ENCODE measurements around the gene LGI2. TPM values are rescaled to one million over a fixed set of nuclear protein-coding genes. Genes with fewer than 3 reads are reported as not detected.
"Not testable (repeated sequence)": the region's sequence is repeated elsewhere in the genome, so short reads cannot be mapped to it uniquely, and the experiment has no call there.

LGI2 gene
- total RNA-seq, 1 experiment from 2014 or later = 0.30 TPM

DNA sequence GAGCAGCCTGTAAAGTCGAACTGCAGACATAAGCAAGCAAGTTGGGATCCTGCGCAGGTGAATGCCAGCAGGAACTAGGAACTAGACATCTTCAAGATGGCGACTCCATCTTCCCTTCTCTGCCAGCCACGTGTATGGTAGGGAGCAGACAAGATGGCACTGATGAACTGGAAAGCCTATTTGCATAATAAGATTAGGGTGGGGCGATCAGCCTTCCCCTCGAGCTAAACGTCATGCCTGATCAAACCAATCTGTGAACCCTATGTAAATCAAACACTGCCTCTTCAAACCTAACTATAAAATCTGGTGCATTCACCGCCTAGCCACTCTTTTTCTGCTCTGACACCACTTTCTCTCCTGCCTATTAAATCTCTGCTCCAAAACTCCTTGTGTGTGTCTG is 28.1 kb upstream of the LGI2 start:
- H3K27me3 ChIP-seq = no peaks in the 10 kb centered on the region
- DNase-seq = no peak

DNA sequence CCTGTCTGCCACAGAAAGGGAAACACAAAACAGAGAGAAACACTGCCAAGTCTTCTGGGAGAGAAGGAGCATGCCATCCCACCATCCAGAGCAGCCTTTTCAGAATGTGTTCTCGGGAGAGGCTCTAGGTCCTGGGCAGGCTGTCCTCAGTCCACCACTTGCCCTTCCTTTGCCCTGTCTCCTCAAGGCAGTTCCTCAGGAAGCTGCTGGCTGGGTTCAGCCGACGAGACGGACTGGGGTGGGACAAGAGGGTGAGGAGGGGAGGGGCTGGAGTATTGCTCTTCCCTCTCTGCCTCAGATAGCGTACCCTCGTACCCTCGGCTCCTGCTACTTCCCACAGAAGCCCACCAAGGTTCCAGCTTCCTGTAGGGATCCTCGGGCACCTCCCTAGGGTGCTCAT is 26.6 kb upstream of the LGI2 start:
- no peaks in the 10 kb centered on the region for H3K36me3 ChIP-seq
- H3K27me3 ChIP-seq = no peaks in the 10 kb centered on the region
- no peak overlapping the region for H3K4me3 ChIP-seq
- DNase-seq = no peak
- H3K9me3 ChIP-seq = no peaks in the 10 kb centered on the region

More for the DNA sequence above, 28.1 kb upstream of the LGI2 start:
- no peak overlapping the region for H3K4me3 ChIP-seq
- no peaks in the 10 kb centered on the region for H3K9me3 ChIP-seq
- no peaks in the 10 kb centered on the region for H3K36me3 ChIP-seq

DNA sequence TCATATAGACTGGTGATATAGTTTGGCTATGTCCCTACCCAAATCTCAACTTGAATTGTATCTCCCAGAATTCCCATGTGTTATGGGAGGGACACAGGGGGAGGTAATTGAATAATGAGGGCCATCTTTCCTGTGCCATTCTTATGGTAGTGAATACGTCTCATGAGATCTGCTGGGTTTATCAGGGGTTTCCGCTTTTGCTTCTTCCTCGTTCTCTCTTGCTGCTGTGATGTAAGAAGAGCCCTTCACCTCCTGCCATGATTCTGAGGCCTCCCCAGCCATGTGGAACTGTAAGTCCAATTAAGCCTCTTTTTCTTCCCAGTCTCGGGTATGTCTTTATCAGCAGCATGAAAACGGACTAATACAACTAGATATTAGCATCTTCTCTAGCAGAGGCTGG is 21.3 kb upstream of the LGI2 start:
- not testable (repeated sequence) for H3K36me3 ChIP-seq, H3K9me3 ChIP-seq, DNase-seq

DNA sequence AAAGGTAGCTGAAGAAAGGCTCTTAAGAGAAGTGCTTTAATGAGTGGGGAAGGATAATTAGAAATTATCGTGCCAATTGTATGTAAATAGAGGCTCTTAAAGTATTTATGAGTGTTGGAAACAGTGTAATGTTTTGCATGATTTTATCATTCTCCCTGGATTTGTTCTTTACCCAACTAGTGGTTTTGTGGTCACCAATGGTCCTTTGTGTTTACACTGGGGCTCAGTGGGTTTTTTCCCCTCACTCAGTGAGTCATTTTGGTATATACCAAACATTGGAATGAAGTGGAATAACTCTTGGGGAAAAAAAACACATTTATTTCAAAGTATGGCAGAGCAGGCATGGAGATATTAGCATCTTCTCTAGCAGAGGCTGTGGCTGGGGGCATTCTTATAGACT is 20.8 kb upstream of the LGI2 start:
- no peak overlapping the region for H3K4me3 ChIP-seq
- no peaks in the 10 kb centered on the region for H3K9me3 ChIP-seq
- no peaks in the 10 kb centered on the region for H3K27me3 ChIP-seq
- no peaks in the 10 kb centered on the region for H3K36me3 ChIP-seq
- no peak for DNase-seq

More for the DNA sequence above, 21.3 kb upstream of the LGI2 start:
- H3K4me3 ChIP-seq, H3K27me3 ChIP-seq: not testable (repeated sequence)

DNA sequence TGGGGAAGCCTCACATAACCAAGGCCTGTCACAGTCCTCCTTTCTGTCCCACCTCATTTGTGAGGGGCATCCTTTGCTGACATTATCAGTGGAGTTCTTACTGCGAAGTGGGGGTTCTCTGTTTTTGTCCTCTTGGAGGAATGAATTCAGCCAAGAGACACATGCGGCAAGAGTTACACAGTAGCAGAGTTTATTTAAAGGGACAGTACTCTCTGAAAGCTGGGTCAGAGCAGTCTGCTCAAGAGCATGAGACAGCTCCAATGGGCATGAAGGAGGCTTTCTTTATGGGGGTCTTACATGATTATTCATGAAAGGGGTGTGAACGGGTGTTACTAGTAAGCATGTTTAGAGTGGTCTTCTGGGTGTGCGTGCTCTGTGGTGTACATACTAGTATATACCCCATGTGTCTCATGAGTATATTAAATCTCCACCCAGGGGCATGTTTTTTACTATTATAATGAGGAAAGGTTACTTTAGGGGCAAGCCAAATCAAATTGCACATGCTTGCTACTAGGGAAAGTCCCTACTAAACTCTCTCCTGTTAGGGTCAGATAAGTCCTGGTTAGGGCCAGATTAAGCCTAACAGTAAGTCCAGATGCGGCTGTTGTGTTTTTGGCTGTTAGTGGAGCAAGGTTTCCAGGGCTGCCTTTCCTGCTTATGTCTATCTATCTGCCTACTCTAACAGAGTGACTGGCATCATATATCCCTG is 19.8 kb upstream of the LGI2 start:
- no peaks in the 10 kb centered on the region for H3K9me3 ChIP-seq
- no peak for DNase-seq
- no peaks in the 10 kb centered on the region for H3K27me3 ChIP-seq
- H3K4me3 ChIP-seq = no peak overlapping the region
- H3K36me3 ChIP-seq = no peaks in the 10 kb centered on the region

DNA sequence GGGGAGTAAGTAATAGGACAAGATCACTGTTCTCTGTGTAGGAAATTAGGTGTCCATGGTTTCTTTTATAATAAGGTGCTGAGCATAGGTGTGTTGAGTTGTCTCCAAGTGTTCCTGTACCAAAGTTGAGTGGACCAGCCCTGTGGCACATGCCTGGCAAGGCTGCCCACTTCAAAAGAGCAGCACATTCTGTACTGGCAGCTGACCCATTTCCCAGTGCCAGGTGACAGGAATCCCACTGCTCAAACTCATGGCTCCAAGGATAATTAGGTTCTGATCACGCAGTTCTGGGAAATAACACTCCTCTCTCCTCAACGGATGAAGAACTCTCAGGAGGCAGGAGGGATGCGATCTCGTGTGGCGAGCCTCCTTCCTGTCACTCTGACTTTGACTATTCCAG is 12.8 kb upstream of the LGI2 start:
- Histone ChIP-seq H3K27me3 (no peaks in the 10 kb centered on the region), H3K9me3 (no peaks in the 10 kb centered on the region), H3K36me3 (no peaks in the 10 kb centered on the region), H3K4me3 (no peak overlapping the region)
- DNase-seq = no peak

DNA sequence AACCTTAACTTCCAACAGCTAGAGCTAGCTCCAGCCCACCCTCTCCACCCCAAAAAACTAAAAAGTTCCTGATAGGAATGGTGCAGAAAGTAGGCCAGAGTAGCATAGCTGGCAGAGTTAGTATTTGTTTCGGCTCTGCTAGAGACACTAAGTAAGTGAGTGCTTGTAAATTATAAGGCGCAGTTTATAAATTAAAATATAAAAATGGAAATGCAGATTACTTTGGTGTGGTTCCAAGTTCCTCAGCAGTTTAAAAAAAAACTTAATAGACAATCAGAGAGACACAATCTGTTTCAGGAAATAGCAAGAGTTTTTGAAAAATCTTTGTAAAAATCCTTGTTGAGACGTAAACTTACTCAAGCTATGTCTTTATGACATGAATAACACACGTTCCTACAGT is 2.8 kb upstream of the LGI2 start:
- no peaks in the 10 kb centered on the region for H3K9me3 ChIP-seq
- H3K36me3 ChIP-seq = no peaks in the 10 kb centered on the region
- no peak for DNase-seq
- no peaks in the 10 kb centered on the region for H3K27me3 ChIP-seq
- H3K4me3 ChIP-seq = no peak overlapping the region

DNA sequence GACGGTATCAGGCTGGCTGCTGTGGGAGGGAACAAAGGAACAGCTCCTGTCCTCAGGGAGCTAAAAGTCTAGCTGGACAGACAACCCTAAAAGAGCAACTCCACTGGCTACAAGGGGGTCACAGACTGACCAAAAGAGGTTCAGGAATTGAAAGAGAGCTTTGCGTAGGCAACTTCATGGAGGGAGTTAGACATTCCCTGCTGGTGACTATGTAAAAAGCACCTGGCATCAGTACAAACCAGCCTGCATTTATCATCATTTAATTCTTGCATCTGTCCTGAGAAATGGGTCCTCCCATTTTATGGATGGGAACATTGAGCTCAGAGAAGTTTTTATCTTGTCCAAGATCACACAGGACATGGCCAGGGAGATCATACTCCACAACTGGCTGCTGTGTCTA is 1.4 kb upstream of the LGI2 start:
- H3K36me3 ChIP-seq = no peaks in the 10 kb centered on the region
- H3K9me3 ChIP-seq = no peaks in the 10 kb centered on the region
- DNase-seq = no peak
- H3K27me3 ChIP-seq = no peaks in the 10 kb centered on the region
- H3K4me3 ChIP-seq = no peak overlapping the region

DNA sequence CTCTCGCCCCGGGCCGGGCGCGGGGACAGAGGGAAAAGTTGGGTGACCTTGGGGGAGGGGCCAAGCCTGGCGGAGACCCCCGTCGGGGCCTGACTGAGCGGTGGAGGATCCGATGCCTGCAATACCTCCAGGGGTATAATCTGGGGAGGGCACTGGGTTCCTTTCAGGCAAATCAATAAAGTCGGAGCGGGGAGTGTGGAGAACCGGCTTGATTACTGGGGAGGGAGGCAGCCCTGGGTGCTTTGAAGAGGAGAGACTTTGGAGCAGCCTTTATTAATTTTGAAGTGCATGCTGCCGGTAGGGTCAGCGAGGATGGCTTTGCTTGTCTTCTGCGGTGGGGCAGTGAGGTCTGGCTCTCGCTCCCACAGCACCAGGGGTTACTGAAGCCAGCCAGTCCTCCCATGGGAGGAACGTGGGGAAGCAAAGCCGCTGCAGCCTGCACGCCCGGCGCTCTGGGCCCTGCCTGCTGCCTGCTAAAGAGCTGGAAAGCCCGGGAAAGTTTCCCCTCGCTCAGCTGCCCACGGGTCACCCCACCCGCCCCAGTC is 403 bp upstream of the LGI2 start:
- Histone ChIP-seq H3K4me3 (peak overlapping the region; percentile 27), H3K27me3 (no peaks in the 10 kb centered on the region), H3K36me3 (no peaks in the 10 kb centered on the region), H3K9me3 (no peaks in the 10 kb centered on the region)
- no peak for DNase-seq

DNA sequence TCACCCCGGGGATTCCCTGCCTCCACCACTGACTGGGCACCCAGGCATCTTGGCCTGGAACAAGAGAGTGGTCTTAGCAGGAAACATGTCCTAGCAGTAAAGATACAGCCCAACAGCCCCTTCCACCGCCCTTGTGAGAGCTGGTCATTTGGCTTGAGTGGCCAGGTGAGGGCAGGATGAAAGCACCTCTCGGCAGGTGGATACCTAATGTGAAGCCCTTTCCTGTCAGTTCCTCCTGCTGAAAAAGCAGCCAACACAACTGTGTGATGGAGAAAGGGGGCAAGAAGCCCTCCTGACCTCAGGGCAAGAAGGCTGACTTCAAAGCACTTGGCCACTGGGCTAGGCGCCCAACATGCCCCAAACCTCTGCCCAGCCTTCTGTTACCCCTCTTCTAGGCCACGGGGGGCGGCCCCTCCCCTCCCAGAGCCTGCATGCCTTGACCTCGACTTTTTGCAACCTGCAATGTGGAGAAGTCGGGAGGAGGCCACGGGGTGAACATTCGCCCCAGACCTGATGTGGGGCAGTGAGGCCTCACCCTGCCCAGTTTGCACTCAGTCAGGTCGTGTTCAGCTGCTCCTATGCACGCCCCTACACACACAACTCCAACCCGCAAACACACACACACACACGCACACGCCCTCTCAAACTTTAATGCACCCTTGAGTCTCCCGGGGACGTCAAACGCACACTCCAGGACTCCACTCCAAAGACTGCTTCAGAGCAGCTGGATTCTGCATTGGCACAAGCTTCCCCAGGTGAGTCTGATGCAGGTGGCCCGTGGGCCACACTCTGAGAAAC is 1.1 kb downstream of the LGI2 start:
- DNase-seq = no peak
- H3K36me3 ChIP-seq = no peaks in the 10 kb centered on the region
- H3K27me3 ChIP-seq = no peaks in the 10 kb centered on the region
- no peak overlapping the region for H3K4me3 ChIP-seq
- H3K9me3 ChIP-seq = no peaks in the 10 kb centered on the region

DNA sequence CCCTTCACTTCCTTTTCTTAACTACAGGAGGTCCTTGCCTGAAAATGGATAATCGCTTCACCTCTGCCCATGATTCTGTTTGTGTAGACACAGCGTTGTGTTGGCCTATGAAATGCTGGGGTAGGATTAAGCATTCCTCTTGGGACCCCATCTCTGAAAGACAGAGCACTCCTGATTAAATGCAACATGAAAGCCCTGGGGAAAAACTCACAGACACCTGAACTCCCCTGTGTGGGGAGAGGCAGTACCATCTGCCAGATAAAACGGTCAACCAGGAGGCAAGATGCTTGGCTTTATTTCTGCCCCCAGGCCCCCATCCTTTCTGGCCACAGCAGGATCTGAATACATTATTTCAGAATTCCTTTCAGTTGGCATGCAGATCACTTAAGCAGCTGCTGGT is 1.9 kb downstream of the LGI2 start:
- Histone ChIP-seq H3K9me3 (no peaks in the 10 kb centered on the region), H3K36me3 (no peaks in the 10 kb centered on the region), H3K27me3 (no peaks in the 10 kb centered on the region), H3K4me3 (no peak overlapping the region)
- no peak for DNase-seq

DNA sequence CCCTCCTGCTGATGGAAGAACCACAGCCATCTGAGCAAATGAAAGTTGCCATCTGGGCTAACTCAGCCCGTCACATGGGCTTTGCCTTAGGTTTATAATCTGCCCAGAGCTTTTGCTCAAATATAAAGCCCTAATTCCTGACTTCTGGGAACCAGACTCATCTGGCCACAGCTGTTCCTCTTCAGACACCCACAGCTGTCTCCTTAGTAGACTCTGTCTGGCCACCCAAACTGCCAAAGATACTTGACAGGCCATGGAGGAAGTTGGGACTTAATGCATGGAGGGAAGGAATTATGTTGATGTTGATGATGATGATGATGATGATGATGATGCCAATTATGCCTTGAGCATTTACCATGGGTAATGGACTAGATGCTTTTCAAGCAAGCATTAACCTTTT is 8.0 kb downstream of the LGI2 start:
- no peak overlapping the region for H3K4me3 ChIP-seq
- DNase-seq = no peak
- no peaks in the 10 kb centered on the region; the same call in 1 of the 2 replicates for H3K27me3 ChIP-seq
- H3K9me3 ChIP-seq = no peaks in the 10 kb centered on the region
- no peaks in the 10 kb centered on the region for H3K36me3 ChIP-seq

DNA sequence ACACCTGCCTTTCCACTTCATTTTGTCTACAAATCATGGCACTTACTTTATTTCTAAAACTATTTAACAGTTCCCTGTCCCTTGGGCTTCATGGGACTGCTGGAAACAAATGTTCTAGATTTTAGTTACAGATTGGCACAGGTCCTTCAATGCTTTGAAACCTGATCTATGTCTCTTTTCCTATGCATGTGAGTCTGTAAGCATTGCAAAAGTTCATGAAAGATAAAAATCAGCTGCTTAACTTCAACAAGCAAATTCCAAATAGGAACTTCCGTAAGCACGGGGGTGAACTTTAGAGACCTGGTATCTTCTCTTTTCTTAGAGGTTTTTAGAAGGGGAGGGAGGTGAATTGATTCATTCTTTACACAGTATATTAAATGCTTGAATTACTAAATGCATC is 9.5 kb downstream of the LGI2 start:
- no peaks in the 10 kb centered on the region; the same call in 1 of the 2 replicates for H3K27me3 ChIP-seq
- no peak overlapping the region for H3K4me3 ChIP-seq
- no peaks in the 10 kb centered on the region for H3K36me3 ChIP-seq
- H3K9me3 ChIP-seq = no peaks in the 10 kb centered on the region
- no peak for DNase-seq

DNA sequence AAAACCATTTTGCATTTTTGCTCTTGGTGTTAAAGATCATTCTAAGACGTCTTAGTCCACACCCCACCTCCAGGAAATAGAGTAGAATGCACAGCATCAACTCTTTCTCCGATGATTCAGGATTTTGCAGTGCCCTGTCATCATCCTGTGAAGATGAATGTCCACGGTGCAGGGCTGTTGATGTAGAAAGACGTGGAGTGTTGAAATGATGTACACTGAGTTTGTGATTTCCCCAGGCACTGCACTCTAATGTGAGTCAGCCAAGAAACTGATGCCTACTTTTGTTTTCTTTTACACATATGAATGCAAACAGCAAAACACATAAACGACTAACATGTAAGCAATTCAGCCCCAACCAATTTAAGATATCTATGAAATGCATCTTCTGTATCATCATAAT is 10.5 kb downstream of the LGI2 start:
- no peaks in the 10 kb centered on the region; the same call in 1 of the 2 replicates for H3K27me3 ChIP-seq
- DNase-seq = no peak

DNA sequence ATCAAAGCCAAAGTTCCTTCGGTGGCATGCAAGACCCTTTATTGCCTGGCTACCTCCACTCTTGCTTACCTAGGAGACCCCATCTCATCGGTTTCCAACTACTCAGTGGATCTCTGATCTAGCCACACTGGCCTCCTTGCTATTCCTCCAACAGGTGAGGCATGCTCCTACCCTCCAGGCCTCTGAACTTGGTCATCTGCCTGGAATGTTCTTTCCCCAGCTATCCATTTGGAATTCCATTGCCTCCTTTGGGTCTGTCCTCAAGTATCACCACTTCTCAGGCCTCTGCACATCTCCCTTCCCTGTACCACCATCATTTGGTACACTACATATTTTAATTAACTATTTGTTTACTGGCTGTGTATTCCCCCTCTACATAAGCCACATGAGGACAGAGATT is 11.2 kb downstream of the LGI2 start:
- Histone ChIP-seq H3K27me3 (no peaks in the 10 kb centered on the region; the same call in 1 of the 2 replicates), H3K4me3 (no peak overlapping the region), H3K9me3 (no peaks in the 10 kb centered on the region), H3K36me3 (no peaks in the 10 kb centered on the region)
- no peak for DNase-seq

More for the DNA sequence above, 10.5 kb downstream of the LGI2 start:
- Histone ChIP-seq H3K4me3 (no peak overlapping the region), H3K36me3 (no peaks in the 10 kb centered on the region), H3K9me3 (no peaks in the 10 kb centered on the region)

DNA sequence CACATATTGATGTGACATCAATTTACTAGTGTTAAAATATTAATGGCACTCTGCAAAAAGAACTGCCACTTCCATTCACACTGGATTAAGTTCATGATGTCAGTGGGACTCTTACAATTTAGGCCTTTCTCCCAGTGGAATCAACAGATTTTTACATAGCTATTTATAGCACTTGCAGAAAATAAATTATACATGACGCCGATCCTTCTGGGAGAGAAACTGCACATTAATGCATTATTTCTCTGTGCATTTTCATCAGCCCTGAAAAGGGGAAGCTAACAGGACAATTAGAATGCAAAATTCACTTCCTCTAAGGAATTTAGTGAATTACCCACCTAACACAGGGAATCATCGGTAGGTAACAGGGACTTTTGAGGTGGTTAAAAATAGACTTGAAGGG is 15.7 kb downstream of the LGI2 start:
- Histone ChIP-seq H3K9me3 (no peaks in the 10 kb centered on the region), H3K27me3 (no peaks in the 10 kb centered on the region), H3K4me3 (no peak overlapping the region), H3K36me3 (no peaks in the 10 kb centered on the region)
- DNase-seq = no peak

DNA sequence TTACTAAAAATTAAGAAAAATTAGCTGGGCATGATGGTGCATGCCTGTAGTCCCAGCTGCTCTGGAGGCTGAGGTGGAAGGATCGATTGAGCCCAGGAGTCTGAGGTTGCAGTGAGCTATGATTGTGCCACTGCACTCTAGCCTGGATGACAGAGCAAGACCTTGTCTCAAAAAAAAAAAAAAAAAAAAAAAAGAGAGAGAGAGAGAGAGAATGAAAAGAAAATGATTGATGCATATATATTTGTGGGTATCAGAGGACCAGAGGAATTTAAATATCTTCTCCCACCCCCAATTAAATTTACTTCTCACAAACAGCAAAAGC is 16.1 kb downstream of the LGI2 start:
- H3K9me3 ChIP-seq, H3K36me3 ChIP-seq, DNase-seq, H3K27me3 ChIP-seq, H3K4me3 ChIP-seq: not testable (repeated sequence)

All from MG63 (cell line).